Skeletal muscle tissue (tissue), 4 donors: ENCODE results near the gene APLN. TPM values are rescaled to one million over a fixed set of nuclear protein-coding genes. Genes with fewer than 3 reads are reported as not detected.

Experiments
- H3K27ac ChIP-seq: one replicate; pipeline ENCODE4 v1.7.0; 2013; ENCODE audit warnings: mild to moderate bottlenecking, low read depth, low read length, inconsistent platforms
- H3K27me3 ChIP-seq, 3 donors: one replicate each; pipeline ENCODE4 v1.7.0; 2013; ENCODE audit warnings: low read length in 3 of 3; ENCODE audit not compliant: control insufficient read depth in 3 of 3, insufficient read depth in 3 of 3
- H3K36me3 ChIP-seq, 3 donors: one replicate each; pipeline ENCODE4 v1.7.0; 2013; ENCODE audit warnings: low read length in 3 of 3; ENCODE audit not compliant: control insufficient read depth in 3 of 3, insufficient read depth in 3 of 3
- H3K4me1 ChIP-seq, 3 donors: one replicate each; pipeline ENCODE4 v1.7.0; 2013; ENCODE audit warnings: low read length in 3 of 3, mild to moderate bottlenecking in 3 of 3; ENCODE audit not compliant: control insufficient read depth in 3 of 3, insufficient read depth in 3 of 3
- H3K4me3 ChIP-seq, 3 donors: one replicate each; pipeline ENCODE4 v1.7.0; 2013; ENCODE audit warnings: low read length in 3 of 3
- H3K9ac ChIP-seq, 3 donors: one replicate each; pipeline ENCODE4 v1.7.0; 2013; ENCODE audit warnings: low read length in 3 of 3, mild to moderate bottlenecking in 3 of 3, moderate library complexity in 2 of 3, low read depth in 1 of 3
- H3K9me3 ChIP-seq, 3 donors: one replicate each; pipeline ENCODE4 v1.7.0; 2013; ENCODE audit warnings: low read length in 3 of 3; ENCODE audit not compliant: control insufficient read depth in 3 of 3
- total RNA-seq: library from RNA; depleted of rRNA; stranded (reverse); fragments of >200 nt; gene quantifications from one replicate; pipeline ENCODE4 v1.2.3, GENCODE V29; 2014
- donor health status: Osteomylitis.

Gene APLN
- total RNA-seq, 1 donor from 2014 or later, result 4.2 TPM

- H3K36me3 ChIP-seq, result no peaks in the 10 kb centered on the region
- no peak overlapping the region for H3K9ac ChIP-seq
- peaks cover 0 to 5% (median 4%) of the 10 kb centered on the region in 3 donors for H3K4me1 ChIP-seq
- H3K27me3 ChIP-seq, result peaks cover 0 to 4% (median 0%) of the 10 kb centered on the region in 3 donors
- H3K9me3 ChIP-seq, result no peaks in the 10 kb centered on the region
- no peak overlapping the region for H3K4me3 ChIP-seq
- no peak overlapping the region for H3K27ac ChIP-seq
These were observed 8.0 kb downstream of the APLN start for GRCh38 chrX:129646566-129647417.

GRCh38 chrX:129642641-129643040 lies 12.1 kb downstream of the APLN start:
- no peaks in the 10 kb centered on the region for H3K27me3 ChIP-seq
- H3K4me1 ChIP-seq, result peaks cover 0 to 2% (median 0%) of the 10 kb centered on the region in 3 donors
- H3K4me3 ChIP-seq, result no peak overlapping the region
- no peaks in the 10 kb centered on the region for H3K36me3 ChIP-seq
- H3K27ac ChIP-seq, result no peak overlapping the region
- no peak overlapping the region for H3K9ac ChIP-seq
- H3K9me3 ChIP-seq, result no peaks in the 10 kb centered on the region

GRCh38 chrX:129641941-129642340 lies 12.8 kb downstream of the APLN start:
- no peak overlapping the region for H3K9ac ChIP-seq
- no peak overlapping the region for H3K4me3 ChIP-seq
- no peaks in the 10 kb centered on the region for H3K36me3 ChIP-seq
- no peak overlapping the region for H3K27ac ChIP-seq
- peaks cover 0 to 3% (median 0%) of the 10 kb centered on the region in 3 donors for H3K4me1 ChIP-seq
- H3K9me3 ChIP-seq, result no peaks in the 10 kb centered on the region
- H3K27me3 ChIP-seq, result no peaks in the 10 kb centered on the region

- Histone ChIP-seq H3K4me3 (no peak overlapping the region), H3K4me1 (peaks cover 0 to 3% (median 0%) of the 10 kb centered on the region in 3 donors), H3K9ac (no peak overlapping the region), H3K36me3 (no peaks in the 10 kb centered on the region), H3K27ac (no peak overlapping the region), H3K27me3 (no peaks in the 10 kb centered on the region), H3K9me3 (no peaks in the 10 kb centered on the region)
These were observed 13.3 kb downstream of the APLN start for GRCh38 chrX:129641469-129641868.

- peaks cover 0 to 3% (median 0%) of the 10 kb centered on the region in 3 donors for H3K4me1 ChIP-seq
- H3K9ac ChIP-seq, result no peak overlapping the region
- no peaks in the 10 kb centered on the region for H3K27me3 ChIP-seq
- H3K9me3 ChIP-seq, result no peaks in the 10 kb centered on the region
- H3K27ac ChIP-seq, result no peak overlapping the region
- H3K4me3 ChIP-seq, result no peak overlapping the region
- no peaks in the 10 kb centered on the region for H3K36me3 ChIP-seq
These were observed 14.0 kb downstream of the APLN start for GRCh38 chrX:129640737-129641136.

GRCh38 chrX:129638917-129639316 lies 15.8 kb downstream of the APLN start:
- H3K27ac ChIP-seq, result no peak overlapping the region
- H3K4me3 ChIP-seq, result no peak overlapping the region
- no peak overlapping the region for H3K9ac ChIP-seq
- no peaks in the 10 kb centered on the region for H3K27me3 ChIP-seq
- H3K9me3 ChIP-seq, result no peaks in the 10 kb centered on the region
- H3K4me1 ChIP-seq, result peaks cover 0 to 3% (median 0%) of the 10 kb centered on the region in 3 donors
- H3K36me3 ChIP-seq, result no peaks in the 10 kb centered on the region

GRCh38 chrX:129637217-129638109 lies 17.3 kb downstream of the APLN start:
- no peaks in the 10 kb centered on the region for H3K36me3 ChIP-seq
- H3K27me3 ChIP-seq, result no peaks in the 10 kb centered on the region
- no peak overlapping the region for H3K9ac ChIP-seq
- no peak overlapping the region for H3K27ac ChIP-seq
- peaks cover 0 to 3% (median 0%) of the 10 kb centered on the region in 3 donors for H3K4me1 ChIP-seq
- no peak overlapping the region for H3K4me3 ChIP-seq
- no peaks in the 10 kb centered on the region for H3K9me3 ChIP-seq

GRCh38 chrX:129636175-129636681 lies 18.5 kb downstream of the APLN start:
- H3K36me3 ChIP-seq, result no peaks in the 10 kb centered on the region
- peaks cover 0 to 3% (median 0%) of the 10 kb centered on the region in 3 donors for H3K4me1 ChIP-seq
- no peak overlapping the region for H3K9ac ChIP-seq
- H3K27me3 ChIP-seq, result no peaks in the 10 kb centered on the region
- H3K9me3 ChIP-seq, result no peaks in the 10 kb centered on the region
- no peak overlapping the region for H3K27ac ChIP-seq
- H3K4me3 ChIP-seq, result no peak overlapping the region

- H3K9me3 ChIP-seq, result no peaks in the 10 kb centered on the region
- no peak overlapping the region for H3K27ac ChIP-seq
- H3K9ac ChIP-seq, result no peak overlapping the region
- H3K36me3 ChIP-seq, result no peaks in the 10 kb centered on the region
- peaks cover 0 to 3% (median 0%) of the 10 kb centered on the region in 3 donors for H3K4me1 ChIP-seq
- no peak overlapping the region for H3K4me3 ChIP-seq
- H3K27me3 ChIP-seq, result no peaks in the 10 kb centered on the region
These were observed 20.2 kb downstream of the APLN start for GRCh38 chrX:129634541-129634940.
